GM12864 (cell line): ENCODE data around the gene MIA3.

ENCODE experiments used
- DNase-seq: peaks from one replicate; pipeline ENCODE4 v3.0.0-alpha.2; 2011; ENCODE audit warnings: low read depth
- H3K4me3 ChIP-seq: 2 replicates; pipeline ENCODE4 v1.5.1; 2011; ENCODE audit warnings: mild to moderate bottlenecking, low read depth, low read length, control low read depth
- TF ChIP-seq, protein P1 (sequence below): IDR thresholded peaks from 2 replicates; pipeline ENCODE4 v1.5.1; 2011; ENCODE audit warnings: low read depth, mild to moderate bottlenecking, moderate library complexity, low read length, control low read depth, inconsistent platforms; ENCODE audit errors: missing control alignments

Gene MIA3

GRCh38 chr1:222623458-222623857, 5.6 kb downstream of the MIA3 start:
- TF ChIP-seq, protein P1, sequence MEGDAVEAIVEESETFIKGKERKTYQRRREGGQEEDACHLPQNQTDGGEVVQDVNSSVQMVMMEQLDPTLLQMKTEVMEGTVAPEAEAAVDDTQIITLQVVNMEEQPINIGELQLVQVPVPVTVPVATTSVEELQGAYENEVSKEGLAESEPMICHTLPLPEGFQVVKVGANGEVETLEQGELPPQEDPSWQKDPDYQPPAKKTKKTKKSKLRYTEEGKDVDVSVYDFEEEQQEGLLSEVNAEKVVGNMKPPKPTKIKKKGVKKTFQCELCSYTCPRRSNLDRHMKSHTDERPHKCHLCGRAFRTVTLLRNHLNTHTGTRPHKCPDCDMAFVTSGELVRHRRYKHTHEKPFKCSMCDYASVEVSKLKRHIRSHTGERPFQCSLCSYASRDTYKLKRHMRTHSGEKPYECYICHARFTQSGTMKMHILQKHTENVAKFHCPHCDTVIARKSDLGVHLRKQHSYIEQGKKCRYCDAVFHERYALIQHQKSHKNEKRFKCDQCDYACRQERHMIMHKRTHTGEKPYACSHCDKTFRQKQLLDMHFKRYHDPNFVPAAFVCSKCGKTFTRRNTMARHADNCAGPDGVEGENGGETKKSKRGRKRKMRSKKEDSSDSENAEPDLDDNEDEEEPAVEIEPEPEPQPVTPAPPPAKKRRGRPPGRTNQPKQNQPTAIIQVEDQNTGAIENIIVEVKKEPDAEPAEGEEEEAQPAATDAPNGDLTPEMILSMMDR: no peak
- H3K4me3 ChIP-seq: no peak overlapping the region
- no peak for DNase-seq

- DNase-seq: no peak
- TF ChIP-seq, protein P1: no peak
- H3K4me3 ChIP-seq: no peak overlapping the region
Observed at GRCh38 chr1:222624214-222624613, 6.3 kb downstream of the MIA3 start.

- no peak overlapping the region for H3K4me3 ChIP-seq
- TF ChIP-seq, protein P1: no peak
- DNase-seq: no peak
Observed at GRCh38 chr1:222627232-222627631, 9.3 kb downstream of the MIA3 start.

DNA sequence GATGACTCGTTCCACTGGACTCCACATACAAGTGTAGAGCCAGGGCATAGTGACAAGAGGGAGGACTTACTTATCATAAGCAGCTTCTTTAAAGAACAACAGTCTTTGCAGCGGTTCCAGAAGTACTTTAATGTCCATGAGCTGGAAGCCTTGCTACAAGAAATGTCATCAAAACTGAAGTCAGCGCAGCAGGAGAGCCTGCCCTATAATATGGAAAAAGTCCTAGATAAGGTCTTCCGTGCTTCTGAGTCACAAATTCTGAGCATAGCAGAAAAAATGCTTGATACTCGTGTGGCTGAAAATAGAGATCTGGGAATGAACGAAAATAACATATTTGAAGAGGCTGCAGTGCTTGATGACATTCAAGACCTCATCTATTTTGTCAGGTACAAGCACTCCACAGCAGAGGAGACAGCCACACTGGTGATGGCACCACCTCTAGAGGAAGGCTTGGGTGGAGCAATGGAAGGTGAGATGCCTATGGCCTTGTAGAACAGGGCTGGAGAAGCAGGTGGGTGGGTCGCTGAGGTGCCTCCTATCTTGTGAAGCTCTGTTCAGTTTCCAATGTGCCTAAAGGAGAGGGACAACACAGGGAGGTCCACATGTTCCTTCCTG, 12.1 kb downstream of the MIA3 start:
- H3K4me3 ChIP-seq: no peak overlapping the region
- TF ChIP-seq, protein P1: no peak
- DNase-seq: no peak

DNA sequence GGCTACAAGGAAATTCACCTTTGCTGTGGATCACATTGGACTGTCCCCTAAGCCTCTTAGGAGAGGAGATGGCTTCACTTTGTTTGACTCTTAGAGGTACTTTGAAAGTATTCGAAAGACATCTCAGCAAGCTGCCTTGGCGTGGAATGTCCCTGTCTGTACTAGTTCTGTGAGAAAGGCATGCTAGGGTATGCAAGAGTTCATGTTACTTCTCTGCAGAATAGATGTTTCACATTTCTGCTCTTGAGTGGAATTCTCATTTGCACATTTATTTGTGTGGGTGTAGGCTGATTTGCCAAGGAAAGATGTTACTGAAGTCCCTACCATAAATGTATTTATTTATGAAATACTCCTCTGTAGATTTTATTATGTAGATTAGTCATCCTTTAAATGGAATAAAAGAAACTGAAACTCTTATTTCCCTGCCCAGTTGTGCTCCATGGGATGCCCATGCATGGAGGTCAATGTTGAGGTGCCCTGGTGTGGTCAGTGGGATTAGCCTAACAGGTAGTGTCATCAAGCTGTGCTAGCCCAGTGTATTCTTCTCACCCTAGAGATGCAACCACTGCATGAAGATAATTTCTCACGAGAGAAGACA, 13.8 kb downstream of the MIA3 start:
- DNase-seq: no peak
- H3K4me3 ChIP-seq: no peak overlapping the region
- TF ChIP-seq, protein P1: no peak

DNA sequence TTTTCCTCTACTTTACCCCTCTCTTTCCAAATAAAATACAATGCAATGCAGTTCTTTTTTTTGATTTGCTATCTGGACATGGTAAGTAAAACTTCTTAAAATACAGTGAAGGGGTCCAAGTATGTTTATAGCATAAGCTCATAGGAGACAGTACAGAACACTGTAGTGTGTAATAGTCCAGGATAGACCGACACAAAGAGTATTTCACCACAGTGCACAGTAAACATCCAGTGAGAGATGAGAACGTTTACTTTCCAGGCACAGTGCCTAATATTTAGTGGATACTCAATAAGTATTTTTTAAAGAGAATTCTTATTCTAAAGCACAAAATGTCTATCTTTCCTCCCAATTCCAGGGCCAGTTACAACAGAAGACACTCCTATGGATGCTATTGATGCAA, 14.9 kb downstream of the MIA3 start:
- no peak overlapping the region for H3K4me3 ChIP-seq
- TF ChIP-seq, protein P1: no peak
- DNase-seq: no peak

GRCh38 chr1:222634180-222635013, 16.5 kb downstream of the MIA3 start:
- peak; percentile 84 for DNase-seq
- H3K4me3 ChIP-seq: no peak overlapping the region
- TF ChIP-seq, protein P1: peak; percentile 83
